ENCODE measurements around the gene CEP152.
A peak's percentile ranks its signal among the peaks of the same experiment; 100 is the strongest.

The CEP152 gene

GRCh38 chr15:48703544-48703943, 107.3 kb downstream of the CEP152 start:
- DNase-seq (ENCODE audit: low spot score), result no peak
- no peak for FAIRE-seq

- FAIRE-seq, result no peak
- DNase-seq (ENCODE audit: low spot score), result no peak
Measured at GRCh38 chr15:48702569-48703236, 108.2 kb downstream of the CEP152 start.

DNA sequence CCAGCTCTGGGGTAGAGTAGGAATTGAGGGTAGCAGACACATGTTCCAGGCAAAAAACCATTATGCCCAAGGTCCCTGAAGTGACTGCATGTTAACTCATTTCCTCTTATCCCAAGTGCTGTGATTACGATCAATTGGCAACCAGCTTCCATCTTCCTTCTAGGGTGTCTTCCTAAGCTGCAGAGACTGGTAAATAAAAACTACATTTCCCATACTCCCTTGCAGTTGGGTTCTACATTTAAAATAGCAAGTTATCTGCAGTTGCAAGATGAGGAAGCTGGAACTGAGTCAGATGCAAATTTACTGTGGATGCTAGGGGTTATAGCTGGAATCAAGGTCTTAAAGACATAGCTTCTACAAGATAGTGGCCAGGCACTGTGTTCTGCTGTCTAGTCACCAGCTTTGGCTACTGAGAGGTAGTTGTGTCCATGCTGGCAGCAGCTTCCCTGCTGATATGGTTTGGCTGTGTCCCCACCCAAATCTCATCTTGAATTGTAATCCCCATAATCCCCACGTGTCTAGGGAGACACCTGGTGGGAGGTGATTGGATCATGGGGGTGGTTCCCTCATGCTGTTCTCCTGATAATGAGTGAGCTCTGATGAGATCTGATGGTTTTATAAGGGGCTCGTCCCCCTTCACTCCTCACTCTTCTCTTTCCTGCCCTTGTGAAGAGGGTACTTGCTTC, 114.1 kb downstream of the CEP152 start:
- no peak for DNase-seq (ENCODE audit: low spot score)
- FAIRE-seq, result no peak

- FAIRE-seq, result no peak
Measured at GRCh38 chr15:48695827-48696573, 114.9 kb downstream of the CEP152 start.

GRCh38 chr15:48695088-48695826, 115.6 kb downstream of the CEP152 start:
- FAIRE-seq, result no peak
- peak; percentile 26 for DNase-seq (ENCODE audit: low spot score)

More at GRCh38 chr15:48695827-48696573, 114.9 kb downstream of the CEP152 start:
- no peak for DNase-seq (ENCODE audit: low spot score)

- FAIRE-seq, result no peak
- DNase-seq (ENCODE audit: low spot score), result no peak
Measured at GRCh38 chr15:48693484-48693883, 117.4 kb downstream of the CEP152 start.

GRCh38 chr15:48688493-48688892, 122.4 kb downstream of the CEP152 start:
- FAIRE-seq (no peak), DNase-seq (ENCODE audit: low spot score) (no peak)

Measured in urothelium cell line (cell line).